OCI-LY7 (cell line): ENCODE measurements around the gene IL1RN.

Source experiments
- CTCF ChIP-seq: fragments of 200-600 bp; sonication (generic); conservative IDR thresholded peaks from 2 replicates; pipeline ENCODE4 v1.5.1; 2014; ENCODE audit warnings: mild to moderate bottlenecking, antibody characterized with exemption, low read length, moderate library complexity, mixed read lengths
- EZH2phosphoT487 ChIP-seq: fragments of 200-600 bp; sonication (generic); IDR thresholded peaks from 2 replicates; pipeline ENCODE4 v1.6.1; 2018; ENCODE audit warnings: low read depth, borderline replicate concordance, mild to moderate bottlenecking, mixed run types, antibody characterized with exemption, low read length, moderate library complexity, mixed read lengths

DNA sequence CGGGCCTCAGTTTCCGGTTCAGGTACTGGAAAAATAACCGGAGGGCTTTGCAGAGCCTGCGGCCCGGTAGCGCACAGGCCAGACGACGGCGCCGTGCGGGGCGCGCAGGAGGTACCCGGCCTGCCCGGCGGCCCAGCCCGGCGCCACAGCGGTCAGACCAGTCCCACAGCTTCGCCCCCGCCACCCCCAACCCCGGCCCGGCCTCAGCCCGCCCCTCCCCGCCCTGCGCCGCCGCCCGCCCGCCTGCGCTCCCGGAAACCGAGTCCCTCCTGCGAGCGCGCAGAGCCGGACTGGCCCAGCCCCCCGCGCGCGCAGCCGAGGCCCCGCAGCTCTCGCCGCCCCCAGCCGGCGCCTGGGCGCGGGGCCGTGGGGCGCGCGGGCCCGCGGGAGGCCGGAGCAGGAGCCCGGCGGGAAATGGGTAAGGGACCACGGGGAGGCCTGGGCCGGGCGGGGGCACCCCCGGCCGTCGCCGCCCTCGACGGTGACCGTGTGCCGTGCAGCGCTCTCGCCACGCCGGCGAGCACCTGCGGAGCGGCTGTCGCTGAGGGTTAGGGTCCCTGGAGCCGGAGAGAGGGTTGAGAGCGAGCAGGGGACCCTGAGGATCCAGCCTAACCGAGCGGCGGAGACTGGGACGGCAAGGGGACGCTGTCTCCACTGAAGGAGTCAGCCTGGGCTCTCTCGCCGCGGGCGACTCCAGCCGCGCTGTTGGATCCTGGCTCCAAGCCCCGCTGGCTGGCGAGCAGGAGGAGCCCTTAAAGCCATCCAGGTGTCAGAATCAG, 29.9 kb downstream of the IL1RN start:
- no peak for TF ChIP-seq CTCF
- TF ChIP-seq EZH2phosphoT487: no peak
